Measurements from ENCODE around the gene TRIM72.
"Not testable (repeated sequence)": the region's sequence is repeated elsewhere in the genome, so short reads cannot be mapped to it uniquely, and the experiment has no call there.

Gene TRIM72

GRCh38 chr16:31262084-31262483, 48.2 kb downstream of the TRIM72 start:
- DNase-seq: no peak

DNA sequence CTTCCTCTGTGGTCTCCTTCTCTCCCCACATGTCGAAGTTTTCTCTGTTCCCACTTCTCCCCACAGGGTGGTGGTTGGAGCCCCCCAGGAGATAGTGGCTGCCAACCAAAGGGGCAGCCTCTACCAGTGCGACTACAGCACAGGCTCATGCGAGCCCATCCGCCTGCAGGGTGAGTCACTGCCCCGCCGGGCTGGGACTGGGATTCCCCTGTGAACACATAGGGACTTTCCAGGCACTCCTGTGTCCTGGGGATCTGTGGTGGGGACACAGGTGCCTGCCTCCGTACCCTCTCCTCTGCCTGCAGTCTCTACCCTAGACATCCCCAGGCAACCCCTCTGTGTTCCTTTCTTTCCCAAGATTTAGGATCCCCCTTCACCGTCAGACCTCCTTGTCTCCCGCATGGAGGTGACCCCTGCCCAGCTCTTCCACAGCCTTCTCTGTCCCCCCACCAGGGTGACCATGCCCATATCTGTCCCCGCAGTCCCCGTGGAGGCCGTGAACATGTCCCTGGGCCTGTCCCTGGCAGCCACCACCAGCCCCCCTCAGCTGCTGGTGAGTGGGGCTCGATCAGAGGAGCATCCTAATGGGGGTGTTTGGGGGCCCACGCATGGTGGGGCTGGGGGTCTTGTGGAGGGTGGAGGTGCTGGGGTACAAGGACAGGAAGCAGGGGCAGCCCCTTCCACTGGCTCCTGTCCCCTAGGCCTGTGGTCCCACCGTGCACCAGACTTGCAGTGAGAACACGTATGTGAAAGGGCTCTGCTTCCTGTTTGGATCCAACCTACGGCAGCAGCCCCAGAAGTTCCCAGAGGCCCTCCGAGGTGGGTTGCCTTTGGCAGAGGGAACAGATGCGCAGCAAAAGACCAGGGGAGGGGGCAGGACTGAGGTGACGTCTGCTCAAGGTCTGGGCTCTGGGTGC, 51.7 kb downstream of the TRIM72 start:
- DNase-seq: peak; percentile 78

GRCh38 chr16:31267332-31268032, 53.6 kb downstream of the TRIM72 start:
- DNase-seq: no peak

DNA sequence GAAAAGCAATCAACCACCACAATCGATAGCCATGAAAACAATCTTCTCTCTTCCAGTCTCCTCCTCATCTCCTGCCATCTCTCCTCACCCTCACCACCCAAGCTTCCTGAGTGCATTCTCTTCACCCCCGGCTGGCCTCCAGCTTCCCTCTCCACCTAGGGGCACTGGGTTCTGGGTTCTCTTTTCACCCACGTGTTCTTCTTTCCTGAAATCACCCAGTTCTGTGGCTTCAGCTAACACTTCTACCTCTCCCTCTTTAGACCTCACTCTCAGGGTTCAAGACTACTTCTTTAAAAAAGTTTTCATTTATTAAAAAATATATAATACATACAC, 54.1 kb downstream of the TRIM72 start:
- DNase-seq: no peak

DNA sequence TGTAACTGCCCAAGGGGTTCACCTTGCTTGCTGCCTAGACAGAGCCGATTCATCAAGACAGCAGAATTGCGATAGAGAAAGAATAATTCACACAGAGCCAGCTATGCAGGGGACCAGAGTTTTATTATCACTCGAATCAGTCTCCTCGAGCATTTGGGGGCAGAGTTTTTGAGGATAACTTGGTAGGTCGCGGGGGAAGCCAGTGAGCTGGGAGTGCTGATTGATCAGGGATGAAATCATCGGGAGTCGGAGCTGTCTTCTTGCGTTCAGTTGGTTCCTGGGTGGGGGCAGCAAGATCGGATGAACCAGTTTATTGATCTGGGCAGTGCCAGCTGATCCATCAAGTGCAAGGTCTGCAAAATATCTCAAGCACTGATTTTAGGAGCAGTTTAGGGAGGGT, 55.0 kb downstream of the TRIM72 start:
- DNase-seq: no peak

DNA sequence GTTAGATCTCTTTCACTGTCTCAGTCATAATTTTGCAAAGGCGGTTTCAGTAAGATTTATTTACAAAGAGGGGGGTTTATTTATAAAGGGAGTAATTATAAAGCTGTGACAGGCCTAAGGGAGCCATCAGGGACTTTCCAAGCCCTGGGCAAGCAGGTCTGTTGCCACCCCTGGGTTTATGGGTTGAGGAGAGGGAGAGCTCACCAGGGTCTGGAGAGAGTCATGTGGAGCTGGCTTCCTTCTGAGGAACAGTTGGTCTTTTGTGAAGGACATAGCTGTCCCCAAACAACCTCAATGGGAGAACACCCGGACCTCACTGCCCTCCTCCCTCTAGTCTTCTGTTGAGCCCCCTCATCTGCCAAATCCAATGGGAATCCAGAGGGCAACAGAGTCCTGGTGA, 55.6 kb downstream of the TRIM72 start:
- DNase-seq: no peak

DNA sequence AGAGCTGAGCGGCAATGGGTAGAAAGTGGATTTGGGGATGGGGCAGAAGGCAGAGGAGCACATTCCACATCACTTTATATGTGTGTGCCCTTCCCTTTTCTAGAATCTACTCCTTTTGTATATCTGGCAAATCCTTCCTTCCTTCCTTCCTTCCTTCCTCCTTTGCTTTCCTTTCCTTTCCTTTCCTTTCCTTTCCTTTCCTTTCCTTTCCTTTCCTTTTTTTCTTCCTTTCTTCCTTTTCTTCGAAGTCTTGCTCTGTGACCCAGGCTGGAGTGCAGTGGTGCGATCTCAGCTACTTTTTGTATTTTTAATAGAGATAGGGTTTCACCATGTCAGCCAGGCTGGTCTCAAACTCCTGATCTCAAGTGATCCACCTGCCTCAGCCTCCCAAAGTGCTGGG, 56.1 kb downstream of the TRIM72 start:
- not testable (repeated sequence) for DNase-seq

- DNase-seq: no peak
Measured at GRCh38 chr16:31270795-31271194, 56.9 kb downstream of the TRIM72 start.

GRCh38 chr16:31271621-31272190, 57.8 kb downstream of the TRIM72 start:
- DNase-seq: no peak

GRCh38 chr16:31273187-31273586, 59.3 kb downstream of the TRIM72 start:
- DNase-seq: no peak

- no peak for DNase-seq
Measured at GRCh38 chr16:31273676-31274075, 59.8 kb downstream of the TRIM72 start.

GRCh38 chr16:31274831-31275816, 61.2 kb downstream of the TRIM72 start:
- no peak for DNase-seq

DNA sequence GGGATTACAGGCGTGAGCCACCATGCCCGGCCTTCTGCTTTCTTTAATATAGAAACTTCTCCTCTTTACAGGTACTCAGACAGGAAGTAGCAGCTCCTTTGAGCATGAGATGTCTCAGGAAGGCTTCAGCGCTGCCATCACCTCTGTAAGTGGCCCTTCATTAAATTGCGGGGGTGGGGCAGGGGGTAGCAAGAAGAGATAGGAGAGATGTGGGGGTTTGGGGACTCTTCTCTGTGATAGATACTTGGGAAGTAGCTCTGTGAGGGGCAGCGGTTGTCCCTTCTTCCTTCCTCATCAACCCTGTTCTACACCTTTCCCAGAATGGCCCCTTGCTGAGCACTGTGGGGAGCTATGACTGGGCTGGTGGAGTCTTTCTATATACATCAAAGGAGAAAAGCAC, 62.7 kb downstream of the TRIM72 start:
- no peak for DNase-seq

- DNase-seq: no peak
Measured at GRCh38 chr16:31277659-31278260, 63.8 kb downstream of the TRIM72 start.

DNA sequence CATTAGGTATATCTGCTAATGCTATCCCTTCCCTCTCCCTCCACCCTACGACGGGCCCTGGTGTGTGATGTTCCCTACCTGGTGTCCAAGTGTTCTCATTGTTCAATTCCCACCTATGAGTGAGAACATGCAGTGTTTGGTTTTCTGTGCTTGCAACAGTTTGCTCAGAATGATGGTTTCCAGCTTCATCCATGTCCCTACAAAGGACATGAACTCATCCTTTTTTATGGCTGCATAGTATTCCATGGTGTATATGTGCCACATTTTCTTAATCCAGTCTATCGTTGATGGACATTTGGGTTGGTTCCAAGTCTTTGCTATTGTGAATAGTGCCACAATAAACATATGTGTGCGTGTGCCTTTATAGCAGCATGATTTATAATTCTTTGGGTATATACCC, 64.9 kb downstream of the TRIM72 start:
- DNase-seq: not testable (repeated sequence)

Data from activated naive CD4-positive, alpha-beta T cell treated with Interleukin-2 at 50 U/mL for 16 hours (primary cell).